Gastroesophageal sphincter (tissue), 3 donors: ENCODE data around the gene PPP2R3A.
A peak's percentile ranks its signal among the peaks of the same experiment; 100 is the strongest.

Experiments used
- CTCF ChIP-seq, 4 experiments: fragments of 200-600 bp in 2 of 4; fragments of 450-650 bp in 2 of 4; sonication (generic) in 1 of 4; IDR thresholded peaks; one replicate each; pipeline ENCODE4 v1.5.1; 2017 to 2019; ENCODE audit warnings: antibody characterized with exemption in 4 of 4, mild to moderate bottlenecking in 2 of 4, moderate library complexity in 2 of 4
- POLR2A ChIP-seq, 2 donors: fragments of 450-650 bp; IDR thresholded peaks; one replicate each; pipeline ENCODE4 v1.6.1; 2017; ENCODE audit warnings: antibody characterized with exemption in 2 of 2, mild to moderate bottlenecking in 2 of 2, moderate library complexity in 1 of 2
- POLR2AphosphoS5 ChIP-seq: sonication (generic); formaldehyde crosslinking; IDR thresholded peaks from one replicate; pipeline ENCODE4 v1.6.1; 2017; ENCODE audit warnings: antibody characterized with exemption

- TF ChIP-seq POLR2A (IDR thresholded peaks at IDR 0.05) (no peak), CTCF (IDR thresholded peaks at IDR 0.05) (peak; percentile 81 to 97 (median 87)), POLR2AphosphoS5 (peak; percentile 66)
Observed at GRCh38 chr3:136075218-136075808, 109.8 kb downstream of the PPP2R3A start.
